GM12892 (cell line): ENCODE results near the gene IL32.
A peak's percentile ranks its signal among the peaks of the same experiment; 100 is the strongest.
"Not testable (repeated sequence)": the region's sequence is repeated elsewhere in the genome, so short reads cannot be mapped to it uniquely, and the experiment has no call there.

Source experiments
- DNase-seq: peaks from one replicate; pipeline ENCODE4 v3.0.0; 2011; ENCODE audit not compliant: insufficient read length
- FAIRE-seq: peaks from 2 replicates; lab custom pipeline; 2011; peaks lifted over from hg19 to GRCh38; lab: Jason Lieb, UNC
- POLR2A ChIP-seq: IDR thresholded peaks from 2 replicates; pipeline ENCODE4 v1.6.1; 2011; ENCODE audit warnings: low read depth, low read length, control low read depth
- POLR2AphosphoS5 ChIP-seq: IDR thresholded peaks from 2 replicates; pipeline ENCODE4 v1.6.1; 2011; ENCODE audit warnings: low read depth, low read length, control low read depth
- TAF1 ChIP-seq: IDR thresholded peaks from 2 replicates; pipeline ENCODE4 v1.6.1; 2011; ENCODE audit warnings: low read depth, mild to moderate bottlenecking, control low read depth, low read length, borderline replicate concordance

The IL32 gene

GRCh38 chr16:3057181-3058138 lies 8.0 kb upstream of the IL32 start:
- TF ChIP-seq POLR2AphosphoS5 (no peak), TAF1 (no peak), POLR2A (no peak)
- DNase-seq (no peak), FAIRE-seq (no peak)

GRCh38 chr16:3058139-3059030 lies 7.1 kb upstream of the IL32 start:
- no peak for FAIRE-seq
- TF ChIP-seq POLR2AphosphoS5 (no peak), POLR2A (no peak), TAF1 (no peak)

GRCh38 chr16:3059041-3059722 lies 6.3 kb upstream of the IL32 start:
- peak; percentile 88 for FAIRE-seq
- TF ChIP-seq TAF1 (no peak), POLR2A (peak; percentile 40; the same call in 1 of the 2 replicates)

More at GRCh38 chr16:3058139-3059030, 7.1 kb upstream of the IL32 start:
- DNase-seq, result no peak

GRCh38 chr16:3059723-3060242 lies 5.7 kb upstream of the IL32 start:
- no peak for DNase-seq
- TF ChIP-seq TAF1, result no peak
- no peak for TF ChIP-seq POLR2A
- no peak for TF ChIP-seq POLR2AphosphoS5
- FAIRE-seq, result no peak

More at GRCh38 chr16:3059041-3059722, 6.3 kb upstream of the IL32 start:
- peak; percentile 95 for DNase-seq

- FAIRE-seq (no peak), DNase-seq (no peak)
- TF ChIP-seq POLR2AphosphoS5 (no peak), POLR2A (no peak), TAF1 (no peak)
These were observed 4.9 kb upstream of the IL32 start for GRCh38 chr16:3060339-3061127.

- FAIRE-seq (no peak), DNase-seq (no peak)
- no peak for TF ChIP-seq TAF1
- TF ChIP-seq POLR2A, result no peak
- no peak for TF ChIP-seq POLR2AphosphoS5
These were observed 2.9 kb upstream of the IL32 start for GRCh38 chr16:3062553-3062952.

GRCh38 chr16:3063625-3064386 lies 1.6 kb upstream of the IL32 start:
- TF ChIP-seq TAF1 (no peak), POLR2A (no peak), POLR2AphosphoS5 (no peak)
- no peak for FAIRE-seq
- no peak for DNase-seq

GRCh38 chr16:3065742-3066439 lies 451 bp downstream of the IL32 start:
- FAIRE-seq (peak; percentile 53), DNase-seq (no peak)
- TF ChIP-seq POLR2A, result no peak
- no peak for TF ChIP-seq TAF1
- TF ChIP-seq POLR2AphosphoS5, result no peak

- DNase-seq, result no peak
These were observed 954 bp downstream of the IL32 start for GRCh38 chr16:3066440-3066748.

GRCh38 chr16:3068487-3068886 lies 3.0 kb downstream of the IL32 start:
- FAIRE-seq, result no peak
- DNase-seq, result no peak

More at GRCh38 chr16:3066440-3066748, 954 bp downstream of the IL32 start:
- TF ChIP-seq POLR2A, result no peak
- no peak for TF ChIP-seq POLR2AphosphoS5
- TF ChIP-seq TAF1, result no peak
- FAIRE-seq, result no peak

GRCh38 chr16:3069146-3069545 lies 3.7 kb downstream of the IL32 start:
- FAIRE-seq, DNase-seq: not testable (repeated sequence)

More at GRCh38 chr16:3068487-3068886, 3.0 kb downstream of the IL32 start:
- TF ChIP-seq POLR2AphosphoS5 (no peak), TAF1 (no peak), POLR2A (no peak)
